ENCODE measurements around the gene NCSTN. TPM values are rescaled to one million over a fixed set of nuclear protein-coding genes. Genes with fewer than 3 reads are reported as not detected.

Gene NCSTN
- total RNA-seq, 1 donor from 2014 or later = 83.1 TPM

- peaks cover 20% of the 10 kb centered on the region for H3K4me1 Mint-ChIP-seq
- TF ChIP-seq, protein P1, sequence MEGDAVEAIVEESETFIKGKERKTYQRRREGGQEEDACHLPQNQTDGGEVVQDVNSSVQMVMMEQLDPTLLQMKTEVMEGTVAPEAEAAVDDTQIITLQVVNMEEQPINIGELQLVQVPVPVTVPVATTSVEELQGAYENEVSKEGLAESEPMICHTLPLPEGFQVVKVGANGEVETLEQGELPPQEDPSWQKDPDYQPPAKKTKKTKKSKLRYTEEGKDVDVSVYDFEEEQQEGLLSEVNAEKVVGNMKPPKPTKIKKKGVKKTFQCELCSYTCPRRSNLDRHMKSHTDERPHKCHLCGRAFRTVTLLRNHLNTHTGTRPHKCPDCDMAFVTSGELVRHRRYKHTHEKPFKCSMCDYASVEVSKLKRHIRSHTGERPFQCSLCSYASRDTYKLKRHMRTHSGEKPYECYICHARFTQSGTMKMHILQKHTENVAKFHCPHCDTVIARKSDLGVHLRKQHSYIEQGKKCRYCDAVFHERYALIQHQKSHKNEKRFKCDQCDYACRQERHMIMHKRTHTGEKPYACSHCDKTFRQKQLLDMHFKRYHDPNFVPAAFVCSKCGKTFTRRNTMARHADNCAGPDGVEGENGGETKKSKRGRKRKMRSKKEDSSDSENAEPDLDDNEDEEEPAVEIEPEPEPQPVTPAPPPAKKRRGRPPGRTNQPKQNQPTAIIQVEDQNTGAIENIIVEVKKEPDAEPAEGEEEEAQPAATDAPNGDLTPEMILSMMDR (conservative IDR thresholded peaks at IDR 0.05) = no peak
- H3K27ac Mint-ChIP-seq (ENCODE audit: unreplicated experiment) = peak overlapping the region; percentile 93
- H3K27me3 Mint-ChIP-seq (ENCODE audit: low read depth) = no peaks in the 10 kb centered on the region
- DNase-seq (ENCODE audit: low read depth, low spot score) = no peak
- H3K36me3 Mint-ChIP-seq (ENCODE audit: low read depth) = peaks cover 18% of the 10 kb centered on the region
- no peaks in the 10 kb centered on the region for H3K9me3 Mint-ChIP-seq
- peak overlapping the region; percentile 31 for H3K4me3 Mint-ChIP-seq
These were observed 15.0 kb upstream of the NCSTN start for GRCh38 chr1:160328184-160328583.

DNA sequence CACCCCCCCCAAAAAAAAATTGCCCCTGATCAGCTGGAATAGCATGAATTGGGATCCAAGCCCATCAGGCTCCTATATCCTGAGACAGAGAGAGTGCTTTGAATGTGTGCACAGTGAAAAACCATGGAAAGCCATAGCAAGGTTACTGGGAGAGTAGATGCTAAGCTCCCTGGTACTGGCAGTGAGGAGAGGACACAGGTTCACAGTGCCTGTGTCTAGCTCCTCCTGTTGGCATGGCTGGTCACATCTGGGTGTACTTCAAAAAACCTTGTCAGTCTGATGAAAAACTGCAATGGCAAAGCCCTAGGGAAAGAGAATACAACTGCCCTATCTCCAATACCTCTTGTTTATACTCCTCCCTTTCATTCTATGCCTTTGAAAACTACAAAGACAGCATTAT is 13.1 kb upstream of the NCSTN start:
- Mint-ChIP-seq H3K27me3 (ENCODE audit: low read depth) (no peaks in the 10 kb centered on the region), H3K27ac (ENCODE audit: unreplicated experiment) (no peak overlapping the region), H3K9me3 (no peaks in the 10 kb centered on the region), H3K4me1 (peaks cover 20% of the 10 kb centered on the region), H3K36me3 (ENCODE audit: low read depth) (peaks cover 14% of the 10 kb centered on the region), H3K4me3 (no peak overlapping the region)
- no peak for DNase-seq (ENCODE audit: low read depth, low spot score)
- TF ChIP-seq, protein P1 (conservative IDR thresholded peaks at IDR 0.05) = no peak

GRCh38 chr1:160332516-160332915 is 10.7 kb upstream of the NCSTN start:
- Mint-ChIP-seq H3K9me3 (no peaks in the 10 kb centered on the region), H3K27me3 (ENCODE audit: low read depth) (no peaks in the 10 kb centered on the region), H3K4me3 (no peak overlapping the region), H3K27ac (ENCODE audit: unreplicated experiment) (no peak overlapping the region), H3K4me1 (peaks cover 20% of the 10 kb centered on the region), H3K36me3 (ENCODE audit: low read depth) (peaks cover 6% of the 10 kb centered on the region)
- DNase-seq (ENCODE audit: low read depth, low spot score) = no peak
- TF ChIP-seq, protein P1 (conservative IDR thresholded peaks at IDR 0.05) = no peak

- peaks cover 8% of the 10 kb centered on the region for H3K36me3 Mint-ChIP-seq (ENCODE audit: low read depth)
- no peaks in the 10 kb centered on the region for H3K27me3 Mint-ChIP-seq (ENCODE audit: low read depth)
- TF ChIP-seq, protein P1 (conservative IDR thresholded peaks at IDR 0.05) = no peak
- DNase-seq (ENCODE audit: low read depth, low spot score) = no peak
- H3K9me3 Mint-ChIP-seq = no peaks in the 10 kb centered on the region
- H3K4me1 Mint-ChIP-seq = peaks cover 28% of the 10 kb centered on the region
- H3K27ac Mint-ChIP-seq (ENCODE audit: unreplicated experiment) = no peak overlapping the region
- H3K4me3 Mint-ChIP-seq = no peak overlapping the region
These were observed 4.6 kb upstream of the NCSTN start for GRCh38 chr1:160338580-160338979.

GRCh38 chr1:160340146-160340545 is 3.0 kb upstream of the NCSTN start:
- Mint-ChIP-seq H3K27ac (ENCODE audit: unreplicated experiment) (peak overlapping the region; percentile 40), H3K4me3 (peak overlapping the region; percentile 99), H3K9me3 (no peaks in the 10 kb centered on the region), H3K36me3 (ENCODE audit: low read depth) (peaks cover 8% of the 10 kb centered on the region), H3K27me3 (ENCODE audit: low read depth) (no peaks in the 10 kb centered on the region), H3K4me1 (peaks cover 38% of the 10 kb centered on the region)
- TF ChIP-seq, protein P1 (conservative IDR thresholded peaks at IDR 0.05) = no peak
- DNase-seq (ENCODE audit: low read depth, low spot score) = no peak

- peaks cover 38% of the 10 kb centered on the region for H3K4me1 Mint-ChIP-seq
- peak overlapping the region; percentile 99 for H3K4me3 Mint-ChIP-seq
- H3K9me3 Mint-ChIP-seq = no peaks in the 10 kb centered on the region
- H3K27ac Mint-ChIP-seq (ENCODE audit: unreplicated experiment) = no peak overlapping the region
- H3K36me3 Mint-ChIP-seq (ENCODE audit: low read depth) = peaks cover 8% of the 10 kb centered on the region
- TF ChIP-seq, protein P1 (conservative IDR thresholded peaks at IDR 0.05) = no peak
- H3K27me3 Mint-ChIP-seq (ENCODE audit: low read depth) = no peaks in the 10 kb centered on the region
- no peak for DNase-seq (ENCODE audit: low read depth, low spot score)
These were observed 2.3 kb upstream of the NCSTN start for GRCh38 chr1:160340866-160341265.

Measured in neural crest cell (in vitro differentiated cells).